GM19397 (cell line): ENCODE measurements around the gene ARPIN.
"Not testable (repeated sequence)": the region's sequence is repeated elsewhere in the genome, so short reads cannot be mapped to it uniquely, and the experiment has no call there.

Experiments used
- ATAC-seq: cut with Tn5 transposase; IDR thresholded peaks from one replicate; pipeline ENCODE4 v1.9.1; 2021; ENCODE audit warnings: mild to moderate bottlenecking, moderate library complexity; ENCODE audit not compliant: unreplicated experiment

Gene ARPIN

GRCh38 chr15:89880727-89881126 is 32.0 kb downstream of the ARPIN start:
- no peak for ATAC-seq

- no peak for ATAC-seq
Measured at GRCh38 chr15:89878323-89878722, 34.4 kb downstream of the ARPIN start.

DNA sequence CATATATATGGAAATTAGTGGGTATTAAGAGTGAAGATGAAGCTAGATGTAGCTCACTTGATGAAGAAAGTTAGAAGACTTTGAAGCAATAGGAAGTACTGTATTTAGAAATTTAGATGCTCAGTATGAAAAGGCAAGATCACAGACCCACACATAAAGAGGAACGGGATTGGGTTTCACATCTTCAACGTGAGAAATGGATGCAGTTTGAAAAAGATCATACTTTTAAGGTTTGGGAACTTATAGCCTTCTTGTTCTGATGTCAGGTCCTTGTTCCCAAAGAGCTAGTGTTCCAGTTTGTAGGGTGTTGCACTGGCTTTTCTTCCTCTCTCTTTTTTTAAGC is 35.7 kb downstream of the ARPIN start:
- no peak for ATAC-seq

- ATAC-seq: no peak
Measured at GRCh38 chr15:89876396-89877082, 36.2 kb downstream of the ARPIN start.

- ATAC-seq: no peak
Measured at GRCh38 chr15:89875741-89876140, 37.0 kb downstream of the ARPIN start.

DNA sequence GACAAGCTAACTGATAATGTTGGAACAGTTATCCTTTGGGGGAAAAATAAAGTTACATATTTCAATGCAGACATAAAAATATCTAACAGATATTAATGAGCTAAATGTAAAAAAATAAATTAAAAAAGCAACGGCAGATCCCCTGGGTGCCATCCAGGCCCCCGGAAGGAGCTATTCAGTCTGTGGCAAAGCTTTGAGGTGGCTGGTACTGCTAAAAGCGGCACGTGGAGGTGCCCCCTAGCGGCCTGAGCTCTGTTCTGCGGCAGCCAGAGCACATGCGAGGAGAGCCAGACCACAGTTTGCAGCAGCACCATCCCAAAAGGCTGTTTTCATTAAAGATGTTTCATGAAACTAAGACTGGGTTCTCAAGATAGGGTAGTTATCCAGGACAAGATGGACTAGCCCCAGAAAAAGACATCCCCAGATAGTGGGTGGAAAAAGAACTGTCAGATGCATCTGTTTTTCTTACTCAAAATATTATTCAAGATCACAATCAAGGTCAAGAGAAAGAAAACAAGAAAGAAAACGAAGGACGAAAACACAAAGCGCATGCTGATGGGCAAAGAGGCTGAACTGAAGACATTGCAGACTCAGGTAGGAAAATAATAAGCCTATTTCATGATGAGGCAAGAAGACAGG is 37.7 kb downstream of the ARPIN start:
- ATAC-seq: peak; percentile 83

DNA sequence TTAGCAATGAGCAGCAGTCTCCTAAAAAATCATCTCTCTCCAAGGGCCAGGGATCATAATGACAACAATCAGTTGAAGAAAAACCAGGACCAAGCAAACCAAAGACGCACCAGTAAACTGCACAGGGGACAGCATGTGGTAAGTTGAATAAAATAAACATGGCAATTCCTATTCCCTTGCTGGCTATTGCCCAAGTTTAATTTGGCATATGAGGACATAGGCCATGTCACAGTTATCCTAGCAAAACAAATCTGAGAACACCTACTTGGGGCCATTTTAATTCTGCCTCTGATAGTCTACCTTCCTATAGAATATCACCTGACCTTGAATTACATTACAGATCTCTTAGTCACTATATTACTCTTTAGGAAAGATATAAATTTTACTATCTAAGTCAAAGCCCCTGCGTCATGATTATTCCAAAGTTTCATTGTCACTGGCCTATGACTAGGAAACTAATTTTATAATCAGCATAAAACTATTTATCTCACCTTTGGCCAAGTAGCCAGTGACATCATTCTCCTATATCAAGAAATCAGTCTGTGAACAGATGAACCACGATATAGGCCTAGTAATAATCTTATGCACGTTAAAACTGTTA is 42.0 kb downstream of the ARPIN start:
- no peak for ATAC-seq

GRCh38 chr15:89870006-89870405 is 42.7 kb downstream of the ARPIN start:
- ATAC-seq: no peak

- ATAC-seq: not testable (repeated sequence)
Measured at GRCh38 chr15:89869490-89869889, 43.3 kb downstream of the ARPIN start.

- ATAC-seq: no peak
Measured at GRCh38 chr15:89864958-89865739, 47.6 kb downstream of the ARPIN start.

- ATAC-seq: no peak
Measured at GRCh38 chr15:89863918-89864317, 48.8 kb downstream of the ARPIN start.

- ATAC-seq: no peak
Measured at GRCh38 chr15:89860891-89861290, 51.9 kb downstream of the ARPIN start.

- ATAC-seq: no peak
Measured at GRCh38 chr15:89860431-89860830, 52.3 kb downstream of the ARPIN start.

GRCh38 chr15:89858661-89859458 is 53.9 kb downstream of the ARPIN start:
- ATAC-seq: no peak

GRCh38 chr15:89857673-89858072 is 55.1 kb downstream of the ARPIN start:
- ATAC-seq: no peak

DNA sequence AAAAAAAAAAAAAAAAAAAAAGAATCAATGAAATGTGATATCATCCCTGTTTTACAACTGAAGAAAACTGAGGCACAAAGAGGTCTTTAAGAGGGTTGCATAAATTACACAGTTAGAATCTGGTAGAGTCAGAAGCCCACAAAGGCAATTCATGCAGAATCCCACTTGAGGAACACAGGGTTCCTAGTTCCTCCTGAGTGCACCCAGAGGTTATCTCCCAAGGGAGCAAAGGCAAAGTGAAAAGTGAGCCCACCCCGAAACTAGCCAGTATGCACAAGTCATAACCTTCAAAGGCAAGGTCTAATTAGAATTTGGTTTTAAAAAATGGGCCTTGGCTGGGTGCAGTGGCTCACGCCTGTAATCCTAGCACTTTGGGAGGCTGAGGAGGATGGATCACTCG is 56.8 kb downstream of the ARPIN start:
- ATAC-seq: no peak

DNA sequence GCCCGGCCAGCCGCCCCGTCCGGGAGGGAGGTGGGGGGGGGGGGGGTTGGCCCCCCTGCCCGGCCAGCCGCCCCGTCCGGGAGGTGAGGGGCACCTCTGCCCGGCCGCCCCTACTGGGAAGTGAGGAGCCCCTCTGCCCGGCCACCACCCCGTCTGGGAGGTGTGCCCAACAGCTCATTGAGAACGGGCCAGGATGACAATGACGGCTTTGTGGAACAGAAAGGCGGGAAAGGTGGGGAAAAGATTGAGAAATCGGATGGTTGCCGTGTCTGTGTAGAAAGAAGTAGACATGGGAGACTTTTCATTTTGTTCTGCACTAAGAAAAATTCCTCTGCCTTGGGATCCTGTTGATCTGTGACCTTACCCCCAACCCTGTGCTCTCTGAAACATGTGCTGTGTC is 57.9 kb downstream of the ARPIN start:
- not testable (repeated sequence) for ATAC-seq

DNA sequence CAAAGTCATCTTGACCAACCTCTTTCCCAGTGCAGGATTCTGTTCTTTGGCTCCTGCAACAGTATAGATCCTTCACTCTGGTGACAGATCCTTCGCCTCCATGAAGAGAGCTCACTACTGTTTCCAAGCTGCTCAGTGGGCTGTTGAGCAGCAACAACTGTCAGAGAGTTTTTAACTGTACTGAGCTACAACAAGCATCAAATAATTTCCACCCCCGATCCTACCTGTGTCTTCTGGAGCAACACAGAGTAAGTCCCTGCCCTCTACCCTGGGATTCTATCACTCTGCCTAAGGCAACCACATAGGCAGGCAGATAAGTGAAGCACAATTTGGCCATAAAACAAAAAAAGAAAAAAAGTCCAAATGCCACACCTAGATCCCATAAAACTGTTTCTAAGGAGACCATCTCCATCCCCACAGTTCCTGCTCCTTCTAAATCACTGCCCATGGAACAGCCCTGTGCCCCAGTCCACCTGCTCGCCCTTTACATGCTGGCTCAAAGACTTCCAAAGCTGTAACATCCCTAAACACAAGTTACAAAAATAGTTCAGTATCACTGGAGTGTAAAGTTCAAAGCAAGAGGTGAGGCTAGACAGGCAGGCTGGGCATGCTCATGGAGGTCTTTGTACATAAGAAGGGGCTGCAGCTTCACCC is 60.3 kb downstream of the ARPIN start:
- ATAC-seq: no peak

DNA sequence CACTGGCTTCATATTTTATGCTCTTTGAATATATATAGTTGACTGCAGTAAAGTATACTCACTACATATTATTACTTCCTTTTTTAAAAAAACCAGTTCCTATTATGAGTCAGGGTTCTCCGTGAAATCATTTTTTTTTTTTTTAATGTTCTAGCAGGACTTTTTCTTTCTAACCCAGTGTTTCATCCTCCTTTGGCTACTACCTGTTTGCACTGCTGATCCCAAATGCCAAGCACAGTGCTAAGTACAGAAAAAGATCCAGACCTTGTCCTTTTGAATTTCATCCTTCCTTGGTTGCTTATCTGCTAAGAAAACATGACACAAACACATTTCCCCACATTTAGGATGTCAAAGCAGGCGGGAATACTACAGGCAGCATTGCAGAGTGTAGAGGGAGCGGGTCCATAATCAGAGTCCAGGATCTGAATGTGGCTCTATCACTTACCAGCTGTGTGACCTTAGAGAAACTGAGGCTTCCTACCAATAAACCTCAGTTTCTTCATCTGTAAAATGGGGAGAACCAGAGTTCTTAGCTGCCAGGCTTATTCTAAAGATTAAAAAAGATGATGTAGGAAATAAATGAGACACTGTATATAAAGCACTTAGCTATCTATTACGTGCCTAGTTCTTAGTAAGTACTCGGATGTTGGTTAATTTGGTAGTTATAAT is 60.9 kb downstream of the ARPIN start:
- no peak for ATAC-seq

DNA sequence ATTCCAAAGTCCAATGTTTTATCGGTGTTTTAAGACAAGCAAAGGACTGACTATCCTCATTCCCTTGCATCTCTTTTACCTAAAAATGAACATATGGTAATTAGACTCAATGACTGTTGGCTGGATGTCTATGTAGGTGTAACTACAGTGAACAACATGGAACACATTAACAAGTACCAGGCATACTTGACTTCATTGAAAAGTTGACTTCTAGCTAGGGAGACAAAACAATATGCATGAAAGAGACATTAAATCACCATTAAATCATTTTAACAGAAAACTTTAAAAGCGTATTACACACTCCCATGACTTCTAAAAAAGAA is 63.8 kb downstream of the ARPIN start:
- ATAC-seq: no peak
